Measurements from ENCODE around the gene KCTD4.

Gene KCTD4

DNA sequence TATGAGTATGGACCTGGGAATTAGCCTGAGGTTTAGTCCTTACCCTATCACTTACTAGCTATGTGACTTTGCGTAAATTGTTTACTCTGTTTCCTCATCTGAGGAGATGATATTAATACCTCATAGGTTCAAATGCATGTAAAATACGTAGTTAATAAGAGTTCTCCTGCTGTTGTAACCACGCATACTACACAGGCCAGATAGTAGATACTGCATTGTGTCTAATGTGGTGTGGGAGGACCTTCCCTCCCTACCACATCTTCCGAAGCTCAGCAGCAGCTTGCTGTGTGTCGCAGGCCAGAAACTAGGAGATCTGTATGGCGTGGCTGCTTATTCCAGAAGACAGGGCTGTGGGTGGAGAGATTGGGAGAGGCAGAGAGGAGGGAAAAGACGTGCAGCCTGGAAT lies 57.5 kb downstream of the KCTD4 start:
- no peak overlapping the region for H3K4me3 ChIP-seq (replicated peaks in 1 of 2; ENCODE audit: low read depth in 2 of 2, low read length in 2 of 2)
- TF ChIP-seq, protein P1, sequence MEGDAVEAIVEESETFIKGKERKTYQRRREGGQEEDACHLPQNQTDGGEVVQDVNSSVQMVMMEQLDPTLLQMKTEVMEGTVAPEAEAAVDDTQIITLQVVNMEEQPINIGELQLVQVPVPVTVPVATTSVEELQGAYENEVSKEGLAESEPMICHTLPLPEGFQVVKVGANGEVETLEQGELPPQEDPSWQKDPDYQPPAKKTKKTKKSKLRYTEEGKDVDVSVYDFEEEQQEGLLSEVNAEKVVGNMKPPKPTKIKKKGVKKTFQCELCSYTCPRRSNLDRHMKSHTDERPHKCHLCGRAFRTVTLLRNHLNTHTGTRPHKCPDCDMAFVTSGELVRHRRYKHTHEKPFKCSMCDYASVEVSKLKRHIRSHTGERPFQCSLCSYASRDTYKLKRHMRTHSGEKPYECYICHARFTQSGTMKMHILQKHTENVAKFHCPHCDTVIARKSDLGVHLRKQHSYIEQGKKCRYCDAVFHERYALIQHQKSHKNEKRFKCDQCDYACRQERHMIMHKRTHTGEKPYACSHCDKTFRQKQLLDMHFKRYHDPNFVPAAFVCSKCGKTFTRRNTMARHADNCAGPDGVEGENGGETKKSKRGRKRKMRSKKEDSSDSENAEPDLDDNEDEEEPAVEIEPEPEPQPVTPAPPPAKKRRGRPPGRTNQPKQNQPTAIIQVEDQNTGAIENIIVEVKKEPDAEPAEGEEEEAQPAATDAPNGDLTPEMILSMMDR (IDR thresholded peaks at IDR 0.05; ENCODE audit: low read depth, low read length) = no peak
- peak; percentile 16 to 54 for DNase-seq (ENCODE audit: low read depth in 2 of 2)
